Stimulated activated CD4-positive, alpha-beta T cell treated with anti-CD3 and anti-CD28 coated beads, Interleukin-15, amount 100 ng/mL, for 24 hours (primary cell): ENCODE measurements around the gene KLHL40.

Experiments used
- DNase-seq: peaks from one replicate; pipeline ENCODE4 v3.0.0-alpha.2; 2020

Gene KLHL40

DNA sequence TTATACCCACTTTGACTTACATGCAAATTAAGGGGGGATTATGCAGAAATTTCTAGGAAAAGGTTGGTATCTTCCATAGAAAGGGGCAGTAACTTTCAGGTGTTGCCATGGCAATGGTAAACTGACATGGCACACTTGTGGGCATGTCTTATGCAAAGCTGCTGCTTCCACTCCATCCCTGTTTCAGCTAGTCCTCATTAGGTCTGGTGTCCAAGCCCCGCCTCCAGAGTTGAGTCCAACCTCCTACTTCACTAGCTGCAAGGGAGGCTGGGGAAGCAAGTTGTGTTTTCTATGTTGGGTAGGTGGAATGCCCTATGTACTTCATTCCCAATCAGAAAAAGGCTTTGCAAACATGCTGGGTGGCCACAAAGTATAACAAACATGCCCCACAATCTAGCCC is 14.7 kb upstream of the KLHL40 start:
- DNase-seq = no peak

DNA sequence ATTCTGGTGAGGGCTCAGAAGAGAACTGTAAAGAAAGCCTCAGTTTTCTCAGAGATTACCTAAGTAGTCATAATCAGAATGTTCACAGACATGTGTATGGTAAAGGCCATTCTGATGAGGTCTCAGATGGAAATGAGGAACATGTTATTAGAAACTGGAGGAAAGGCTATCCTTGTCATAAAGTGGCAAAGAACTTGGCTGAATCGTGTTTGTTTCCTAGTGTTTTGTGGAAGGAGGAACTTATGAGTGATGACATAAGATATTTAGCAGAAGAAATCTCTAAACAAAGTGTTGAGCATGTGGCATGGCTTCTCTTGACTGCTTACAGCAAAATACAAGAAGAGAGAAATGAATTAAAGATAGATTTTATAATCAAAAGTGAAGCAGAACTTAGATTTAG is 12.8 kb upstream of the KLHL40 start:
- no peak for DNase-seq

DNA sequence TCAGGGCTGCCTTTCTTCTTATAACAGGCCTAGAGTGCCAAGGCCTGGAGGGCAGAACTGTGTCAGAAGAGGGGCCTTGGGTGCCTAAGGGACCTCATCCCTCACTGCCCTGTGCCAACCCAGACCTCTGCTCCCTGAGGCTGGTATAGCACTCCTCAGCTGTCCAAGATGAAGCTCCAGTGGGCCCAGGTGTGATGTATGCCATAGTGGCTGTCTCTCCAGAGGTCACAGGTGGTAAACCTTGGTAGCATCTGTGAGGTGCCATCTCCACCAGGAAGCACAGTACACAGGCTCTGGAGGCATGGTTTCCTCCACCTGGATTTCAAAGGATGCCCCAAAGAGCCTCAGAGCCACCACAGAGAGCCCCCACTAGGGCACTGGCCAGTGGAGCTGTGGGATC is 12.3 kb upstream of the KLHL40 start:
- no peak for DNase-seq

DNA sequence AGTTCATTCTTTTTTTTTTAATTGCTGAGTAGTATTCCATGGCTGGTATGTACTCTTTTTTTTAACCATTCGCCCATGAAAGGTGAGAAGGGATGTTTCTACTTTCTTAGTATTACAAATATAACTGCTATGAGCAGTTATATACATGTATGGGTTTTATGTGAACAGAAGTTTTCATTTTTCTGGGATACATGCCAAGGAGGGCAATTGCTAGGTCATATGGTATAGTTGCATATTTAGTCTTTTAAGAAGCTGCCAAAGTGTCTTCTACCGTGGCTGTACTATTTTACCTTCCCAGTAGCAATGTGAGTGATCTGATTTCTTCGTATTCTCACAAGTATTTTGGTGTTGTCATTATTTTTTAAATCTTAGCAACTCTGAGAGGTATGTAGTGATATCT is 11.2 kb upstream of the KLHL40 start:
- no peak for DNase-seq

DNA sequence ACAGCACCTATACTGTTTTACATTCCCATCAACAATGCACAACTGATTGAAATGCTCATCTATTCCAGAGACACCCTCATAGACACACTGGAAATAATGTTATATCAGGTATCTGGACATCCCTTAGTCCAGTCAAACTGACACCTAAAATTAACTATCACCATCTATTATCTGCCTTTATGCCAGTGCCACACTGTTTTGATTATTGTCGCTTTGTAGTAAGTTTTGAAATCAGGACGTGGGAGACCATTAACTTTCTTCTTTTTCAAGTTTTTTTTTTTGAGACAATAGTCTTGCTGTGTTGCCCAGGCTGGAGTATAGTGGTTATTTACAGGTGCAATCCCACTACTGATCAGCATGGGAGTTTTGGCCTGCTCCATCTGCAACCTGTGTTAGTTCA is 9.4 kb upstream of the KLHL40 start:
- DNase-seq = no peak

DNA sequence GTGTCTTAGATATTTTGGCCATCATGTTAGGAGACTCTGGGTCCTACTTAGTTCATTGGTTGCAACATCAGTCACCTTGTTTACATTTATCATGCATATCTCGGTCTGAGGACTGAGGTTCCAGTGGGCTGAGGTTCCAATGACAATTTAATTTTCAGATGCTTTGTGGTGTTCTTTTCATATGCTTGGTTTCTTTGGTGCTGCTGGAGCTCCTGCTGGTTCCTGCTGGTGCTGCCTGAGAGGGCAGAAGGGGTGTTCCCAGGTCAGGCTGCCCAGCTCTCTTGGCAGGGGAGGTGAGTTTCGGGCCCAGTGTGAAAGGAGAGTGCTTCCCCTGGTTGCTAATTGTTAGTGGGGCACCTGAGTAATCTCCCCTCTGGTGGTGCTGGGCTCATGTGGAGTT is 6.9 kb upstream of the KLHL40 start:
- no peak for DNase-seq

DNA sequence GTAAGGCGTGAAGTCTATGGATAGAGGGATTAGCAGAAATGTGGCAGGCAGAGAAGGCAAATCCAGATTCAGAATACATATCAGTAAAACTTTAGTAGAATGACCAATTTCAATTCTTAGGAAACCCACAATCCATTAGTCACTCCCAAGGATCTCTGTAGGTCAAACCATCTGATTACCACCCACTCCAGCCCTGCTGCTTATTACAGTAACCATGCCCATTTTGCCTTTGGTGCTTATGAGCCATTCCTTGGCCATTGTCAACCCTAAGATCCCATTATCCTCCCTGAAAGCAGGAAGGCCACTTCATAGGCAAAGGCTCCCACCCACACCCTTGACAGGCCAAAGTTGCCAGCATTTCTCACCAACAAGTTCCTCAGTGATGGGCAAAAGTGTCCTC is 5.1 kb upstream of the KLHL40 start:
- no peak for DNase-seq

DNA sequence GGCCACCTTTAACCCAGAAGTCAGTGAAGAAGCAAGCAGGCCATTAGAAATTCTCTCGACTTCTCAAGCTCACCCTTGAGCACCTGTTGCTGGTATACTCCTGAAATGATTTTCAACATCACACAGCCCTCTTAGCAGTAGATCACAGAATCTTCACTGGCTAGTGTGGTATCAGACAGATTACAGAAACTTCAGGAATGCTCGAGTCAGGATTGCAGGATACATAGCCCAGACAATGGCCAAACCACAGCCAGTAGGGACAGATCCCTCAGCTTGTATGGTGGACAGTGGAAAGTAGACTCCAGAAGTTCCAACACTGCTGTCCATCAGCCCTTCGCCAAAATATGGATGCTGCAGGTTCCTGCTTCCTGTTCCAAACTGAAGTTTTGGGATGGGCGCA is 4.5 kb upstream of the KLHL40 start:
- no peak for DNase-seq

DNA sequence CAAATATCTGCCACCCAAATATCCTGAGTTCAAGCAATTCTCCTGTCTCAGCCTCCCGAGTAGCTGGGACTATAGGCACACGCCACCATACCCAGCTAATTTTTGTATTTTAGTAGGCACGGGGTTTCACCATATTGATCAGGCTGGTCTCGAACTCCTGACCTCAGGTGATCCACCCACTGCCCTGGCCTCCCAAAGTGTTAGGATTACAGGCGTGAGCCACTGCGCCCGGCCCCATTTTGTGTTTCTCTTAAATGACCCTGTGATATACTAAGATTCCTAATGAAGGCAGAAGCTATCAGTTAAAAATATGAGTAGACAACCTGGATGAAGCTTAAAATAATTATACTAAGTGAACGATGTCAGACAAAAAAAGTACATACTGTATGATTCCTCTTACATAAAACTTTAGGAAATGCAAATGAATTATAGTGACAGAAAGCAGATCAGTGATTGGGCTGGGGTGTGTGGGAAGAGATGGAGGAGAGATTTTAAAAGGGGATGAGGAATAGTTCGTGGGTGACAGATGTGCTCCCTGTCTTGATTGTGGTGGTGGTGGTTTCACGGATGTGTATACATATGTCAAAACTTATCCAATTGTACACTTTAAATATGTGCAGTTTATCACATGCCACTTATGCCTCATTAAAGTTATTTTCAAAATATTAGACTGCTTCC is 3.8 kb upstream of the KLHL40 start:
- no peak for DNase-seq

DNA sequence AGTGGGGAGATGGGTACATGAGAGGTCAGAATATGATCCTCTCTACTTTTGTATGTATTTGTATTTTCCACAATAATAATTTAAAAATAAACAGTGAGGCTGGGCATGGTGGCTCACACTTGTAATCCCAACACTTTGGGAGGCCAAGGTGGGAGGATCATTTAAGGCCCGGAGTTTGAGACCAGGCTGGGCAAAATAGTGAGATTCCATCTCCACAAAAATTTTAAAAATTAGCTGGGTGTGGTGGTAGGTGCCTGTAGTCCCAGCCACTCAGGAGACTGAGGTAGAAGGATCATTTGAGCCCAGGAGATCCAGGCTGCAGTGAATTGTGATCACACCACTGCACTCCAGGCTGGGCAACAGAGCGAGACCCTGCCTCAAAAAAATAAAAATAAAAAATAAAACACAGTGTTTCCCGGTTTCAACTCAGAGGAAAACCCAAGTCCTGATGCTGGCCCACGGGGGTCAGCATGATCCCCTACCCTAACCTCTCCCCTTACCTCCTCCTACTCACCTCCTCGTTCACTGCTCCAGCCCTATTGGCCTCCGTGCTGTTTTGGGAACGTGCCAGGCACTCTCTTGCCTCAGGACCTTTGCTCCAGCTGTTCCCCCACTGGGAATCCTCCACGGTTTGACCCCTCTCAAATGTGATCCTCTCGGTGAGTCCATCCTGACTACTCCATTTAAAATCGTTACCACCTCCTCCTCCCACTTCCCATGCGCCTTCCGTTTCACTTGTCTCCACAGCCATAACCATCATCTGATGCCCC is 2.9 kb upstream of the KLHL40 start:
- no peak for DNase-seq

DNA sequence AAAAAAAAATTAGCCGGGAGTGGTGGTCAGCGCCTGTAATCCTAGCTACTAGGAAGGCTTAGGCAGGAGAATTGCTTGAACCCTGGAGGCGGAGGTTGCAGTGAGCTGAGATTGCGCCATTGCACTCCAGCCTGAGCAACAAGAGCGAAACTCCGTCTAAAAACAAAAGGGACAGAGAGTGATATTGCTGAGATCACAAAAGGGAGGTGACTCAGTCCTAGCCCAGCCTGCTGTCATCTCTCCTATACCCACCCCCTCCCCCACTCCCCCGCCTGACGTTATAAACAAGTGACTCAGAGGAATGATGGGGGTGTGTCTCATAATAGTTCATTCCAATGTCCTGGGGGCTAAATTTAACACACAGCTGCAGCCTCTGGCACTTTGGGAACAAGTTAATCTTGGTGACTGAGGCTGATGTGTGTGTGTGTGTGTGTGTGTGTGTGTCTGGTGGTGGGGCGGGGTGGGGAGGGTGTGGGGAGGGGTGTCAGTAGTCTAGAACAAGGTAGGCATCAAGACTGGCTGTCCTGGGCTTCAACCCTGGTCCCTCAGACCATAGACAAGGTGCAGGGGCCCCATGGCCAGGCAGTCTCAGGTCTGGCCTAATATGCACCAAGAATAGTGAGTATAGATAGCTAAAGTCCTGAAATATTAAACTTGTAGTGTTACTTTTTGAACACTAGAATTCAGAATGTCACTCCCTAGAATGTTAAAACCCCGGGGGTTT is 1.3 kb upstream of the KLHL40 start:
- DNase-seq = peak; percentile 71

DNA sequence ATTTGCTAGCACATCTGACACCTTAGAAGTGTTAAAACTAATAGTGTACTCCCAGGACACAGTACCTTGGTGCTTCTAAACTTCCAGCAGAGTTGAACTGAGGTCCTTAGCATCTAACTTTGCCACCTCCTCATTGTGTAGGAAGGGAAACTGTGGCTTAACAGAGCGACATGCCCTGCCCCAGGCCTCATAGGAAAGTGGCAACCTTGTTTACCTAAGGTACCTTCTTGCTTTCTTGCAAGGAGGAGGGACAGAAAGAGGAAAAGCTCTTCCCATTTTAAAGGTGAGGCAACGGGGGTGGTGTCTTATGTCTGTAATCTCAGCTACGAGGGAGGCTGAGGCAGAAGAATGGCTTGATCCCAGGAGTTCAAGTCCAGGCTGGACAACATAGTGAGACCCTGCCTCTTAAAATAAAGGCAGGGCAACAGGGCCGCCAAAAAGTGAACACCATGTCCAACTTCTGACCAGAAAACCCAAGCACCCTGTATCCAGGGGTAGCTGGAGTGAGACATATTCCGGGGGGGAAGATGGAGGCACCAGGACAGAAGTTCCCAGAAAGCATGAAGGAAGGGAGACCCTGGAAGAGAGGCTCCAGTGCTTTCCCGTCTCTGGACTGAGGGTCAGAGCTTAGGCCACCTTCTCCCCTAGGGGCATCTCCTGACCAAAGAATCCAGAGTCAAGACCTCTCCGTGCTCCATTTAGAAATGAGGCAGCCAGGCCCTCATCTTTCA is 540 bp upstream of the KLHL40 start:
- DNase-seq = no peak

DNA sequence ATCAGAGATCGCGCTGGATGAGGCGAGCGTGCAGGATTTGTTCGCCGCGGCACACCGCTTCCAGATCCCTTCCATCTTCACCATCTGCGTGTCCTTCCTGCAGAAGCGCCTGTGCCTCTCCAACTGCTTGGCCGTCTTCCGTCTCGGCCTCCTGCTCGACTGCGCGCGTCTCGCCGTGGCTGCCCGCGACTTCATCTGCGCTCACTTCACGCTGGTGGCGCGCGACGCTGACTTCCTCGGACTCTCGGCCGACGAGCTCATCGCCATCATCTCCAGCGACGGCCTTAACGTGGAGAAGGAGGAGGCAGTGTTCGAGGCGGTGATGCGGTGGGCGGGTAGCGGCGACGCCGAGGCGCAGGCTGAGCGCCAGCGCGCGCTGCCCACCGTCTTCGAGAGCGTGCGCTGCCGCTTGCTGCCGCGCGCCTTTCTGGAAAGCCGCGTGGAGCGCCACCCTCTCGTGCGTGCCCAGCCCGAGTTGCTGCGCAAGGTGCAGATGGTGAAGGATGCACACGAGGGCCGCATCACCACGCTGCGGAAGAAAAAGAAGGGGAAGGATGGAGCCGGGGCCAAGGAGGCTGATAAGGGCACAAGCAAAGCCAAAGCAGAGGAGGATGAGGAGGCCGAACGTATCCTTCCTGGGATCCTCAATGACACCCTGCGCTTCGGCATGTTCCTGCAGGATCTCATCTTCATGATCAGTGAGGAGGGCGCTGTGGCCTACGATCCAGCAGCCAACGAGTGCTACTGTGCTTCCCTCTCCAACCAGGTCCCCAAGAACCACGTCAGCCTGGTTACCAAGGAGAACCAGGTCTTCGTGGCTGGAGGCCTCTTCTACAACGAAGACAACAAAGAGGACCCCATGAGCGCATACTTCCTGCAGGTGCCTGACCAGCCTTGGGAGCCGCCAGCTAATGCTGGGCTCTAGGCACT is 819 bp downstream of the KLHL40 start:
- no peak for DNase-seq

DNA sequence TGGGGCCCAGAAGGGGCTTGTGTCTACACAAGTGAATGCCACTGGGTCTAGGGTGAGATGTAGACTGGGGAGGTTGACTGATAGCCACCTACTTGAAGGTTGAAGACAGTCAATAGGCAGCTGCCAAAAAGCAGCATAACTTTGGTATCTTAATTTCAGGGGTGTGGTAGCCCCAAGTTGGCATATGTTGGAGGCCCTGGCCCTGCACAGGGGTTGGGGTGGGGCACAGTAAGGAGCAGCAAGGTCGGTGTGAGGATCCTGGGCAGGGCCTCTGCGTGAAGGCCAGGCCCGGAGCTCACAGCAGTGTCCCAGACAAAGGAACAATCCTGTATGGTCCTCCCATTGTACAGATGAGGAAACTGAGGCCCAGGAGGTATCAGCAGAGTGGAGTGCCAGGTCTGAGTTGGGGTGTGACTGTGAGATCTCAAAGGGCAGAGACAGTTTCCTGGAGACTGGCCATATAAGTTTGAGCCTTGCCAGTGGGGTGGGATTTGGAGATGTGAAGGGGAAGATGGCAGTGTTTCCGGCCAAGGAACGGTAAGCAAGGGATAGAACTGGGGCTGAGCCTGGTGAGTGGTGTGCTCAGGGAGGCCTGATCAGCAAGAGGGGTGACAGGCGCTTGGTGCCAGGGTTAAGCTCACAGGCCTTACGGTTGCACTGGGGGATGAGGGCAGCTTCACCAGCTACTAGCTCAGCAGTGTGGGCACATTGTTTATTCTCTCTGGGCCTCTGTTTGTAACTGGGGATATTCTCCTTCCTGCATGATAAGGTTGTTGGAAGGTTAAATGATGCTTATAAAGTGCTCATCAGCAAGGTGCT is 1.7 kb downstream of the KLHL40 start:
- no peak for DNase-seq

DNA sequence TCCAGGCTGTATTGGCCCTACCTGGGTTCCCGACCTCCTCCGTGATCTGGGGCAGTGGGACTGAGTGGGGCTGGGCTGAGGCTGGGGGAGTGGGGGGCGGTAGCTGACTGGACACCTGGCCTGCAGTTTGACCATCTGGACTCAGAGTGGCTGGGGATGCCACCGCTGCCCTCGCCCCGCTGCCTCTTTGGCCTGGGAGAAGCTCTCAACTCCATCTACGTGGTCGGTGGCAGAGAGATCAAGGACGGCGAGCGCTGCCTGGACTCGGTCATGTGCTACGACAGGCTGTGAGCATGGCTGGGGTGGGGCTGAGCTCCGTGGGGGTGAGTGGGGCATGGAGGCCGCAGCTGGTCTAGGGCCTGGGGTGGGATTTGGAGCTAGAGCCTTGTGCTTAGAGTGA is 2.7 kb downstream of the KLHL40 start:
- no peak for DNase-seq

DNA sequence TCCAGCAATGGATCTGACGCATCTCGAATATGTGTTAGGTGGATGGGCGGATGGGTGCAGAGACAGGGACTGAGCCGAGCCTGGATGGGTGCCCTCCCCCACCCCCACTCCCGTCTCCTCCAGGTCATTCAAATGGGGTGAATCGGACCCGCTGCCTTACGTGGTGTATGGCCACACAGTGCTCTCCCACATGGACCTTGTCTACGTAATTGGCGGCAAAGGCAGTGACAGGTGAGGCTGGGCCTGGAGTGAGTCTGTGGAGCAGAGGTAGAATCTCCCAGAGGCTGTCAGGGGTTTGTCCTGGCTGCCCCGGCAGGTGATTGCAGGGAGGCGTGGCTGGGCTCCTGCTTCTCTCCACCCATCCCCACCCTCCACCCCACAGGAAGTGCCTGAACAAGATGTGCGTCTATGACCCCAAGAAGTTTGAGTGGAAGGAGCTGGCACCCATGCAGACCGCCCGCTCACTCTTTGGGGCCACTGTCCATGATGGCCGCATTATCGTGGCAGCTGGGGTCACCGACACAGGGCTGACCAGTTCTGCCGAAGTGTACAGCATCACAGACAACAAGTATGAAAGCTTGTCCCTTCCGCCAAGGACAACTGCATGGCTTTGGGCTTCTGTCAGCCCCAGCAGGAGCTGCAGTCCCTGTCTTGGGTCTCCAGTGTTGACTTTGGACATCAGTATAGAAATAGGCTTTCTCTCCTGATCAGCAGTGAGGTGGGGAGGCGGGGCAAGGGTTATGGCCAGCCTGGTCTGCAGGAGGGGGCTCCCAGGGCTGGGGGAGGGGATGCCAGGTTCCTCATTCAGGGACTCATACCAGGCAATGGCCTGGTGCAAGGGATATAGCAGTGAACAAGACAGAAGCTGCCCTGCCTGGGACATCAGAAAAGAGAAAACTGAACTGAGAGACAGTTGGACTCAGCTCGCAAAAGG is 3.4 kb downstream of the KLHL40 start:
- no peak for DNase-seq

DNA sequence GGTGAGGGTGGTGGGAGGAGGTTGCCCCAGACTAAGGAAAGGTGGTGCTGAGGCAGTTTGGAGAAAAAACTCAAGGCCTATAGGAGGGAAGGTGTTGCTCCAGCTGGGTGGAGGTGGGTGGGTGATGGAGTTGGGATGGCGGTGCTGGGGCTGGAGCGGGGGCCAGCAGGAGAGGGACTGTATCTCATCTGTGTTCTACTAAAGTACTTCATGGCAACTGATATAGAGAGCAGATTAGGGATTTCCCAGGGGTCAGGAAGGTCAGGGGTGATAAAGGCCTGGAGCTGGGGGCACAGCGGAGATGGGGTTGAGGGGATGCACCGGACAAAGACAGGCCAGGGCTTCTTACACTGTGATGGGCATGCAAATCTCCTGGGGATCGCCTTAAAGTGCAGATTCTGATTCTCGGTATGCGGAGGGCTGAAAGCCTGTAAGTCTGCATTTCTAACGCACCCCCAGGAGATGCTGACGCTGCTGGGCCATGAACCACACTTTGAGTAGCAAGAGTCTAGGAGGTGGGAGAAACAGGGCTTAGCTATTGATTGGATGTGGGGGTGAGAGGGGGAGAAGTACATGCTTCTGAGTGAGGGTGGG is 4.2 kb downstream of the KLHL40 start:
- DNase-seq = no peak

DNA sequence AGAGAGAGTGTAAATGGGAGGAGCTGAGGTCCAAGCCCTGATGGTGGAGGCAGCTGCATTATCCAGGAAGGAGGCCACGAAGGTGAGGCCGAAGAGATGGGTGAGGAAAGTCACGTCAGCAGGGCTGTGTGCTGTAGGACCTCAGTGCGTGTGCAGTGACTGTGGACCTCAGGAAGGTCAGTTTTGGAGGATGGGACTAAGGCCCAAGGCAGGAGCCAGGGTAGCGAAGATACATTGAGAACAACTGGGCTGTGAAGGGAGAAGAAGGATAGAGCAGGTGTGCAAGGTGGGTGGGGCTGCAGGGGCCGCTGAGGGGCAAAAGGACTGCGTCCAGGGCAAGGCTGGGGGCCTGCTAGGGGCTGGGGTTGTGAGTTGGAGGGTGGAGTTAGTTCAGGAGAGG is 4.9 kb downstream of the KLHL40 start:
- no peak for DNase-seq

DNA sequence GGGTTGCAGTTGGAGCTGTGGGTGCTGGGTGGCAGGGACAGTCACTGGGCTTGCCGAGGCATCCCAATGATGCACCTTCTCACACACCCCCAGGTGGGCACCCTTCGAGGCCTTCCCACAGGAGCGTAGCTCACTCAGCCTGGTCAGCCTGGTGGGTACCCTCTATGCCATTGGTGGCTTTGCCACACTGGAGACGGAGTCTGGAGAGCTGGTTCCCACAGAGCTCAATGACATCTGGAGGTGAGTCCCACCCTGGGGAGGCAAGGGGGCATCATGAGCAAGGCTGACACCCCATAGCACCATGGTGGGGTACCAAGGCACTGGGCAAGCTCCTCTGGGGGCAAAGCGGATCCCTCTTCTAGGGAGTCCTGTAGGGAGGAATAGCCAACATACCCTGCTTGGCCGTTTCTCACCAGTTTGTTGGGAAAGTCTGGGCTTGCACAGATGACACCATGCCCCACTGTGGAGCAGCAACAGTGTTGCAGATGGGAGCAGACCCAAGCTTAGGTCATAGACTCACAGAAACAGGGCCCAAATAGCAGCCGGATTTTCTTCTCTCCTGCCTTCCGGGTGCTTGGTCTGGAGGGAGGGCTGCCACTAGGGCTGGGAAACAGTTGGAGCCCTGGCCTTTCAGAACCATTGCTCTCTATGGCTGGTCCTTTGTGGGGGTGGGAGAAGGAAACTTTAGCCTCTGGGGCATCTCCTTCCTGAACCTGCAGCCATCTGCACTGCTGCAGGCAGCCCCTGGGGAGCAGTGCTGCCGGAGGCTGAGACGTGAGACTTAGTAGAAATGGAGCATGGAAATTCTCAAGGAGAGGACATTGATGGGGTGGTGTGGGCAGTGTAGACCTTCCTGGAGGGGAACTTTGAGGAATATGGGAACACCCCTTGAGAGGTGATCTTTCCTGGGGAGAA is 5.7 kb downstream of the KLHL40 start:
- no peak for DNase-seq
